Mesendoderm (in vitro differentiated cells): ENCODE data around the gene SUV39H1.

Experiments
- DNase-seq: peaks from one replicate; pipeline ENCODE4 v3.0.0; 2013
- H2AK5ac ChIP-seq: 2 replicates; pipeline ENCODE4 v1.6.1; 2013; ENCODE audit warnings: low read length, inconsistent platforms
- H2BK120ac ChIP-seq: 2 replicates; pipeline ENCODE4 v1.6.1; 2013; ENCODE audit warnings: low read depth, mild to moderate bottlenecking, low read length, moderate library complexity, mixed read lengths
- H2BK15ac ChIP-seq: replicated peaks from 2 replicates; pipeline ENCODE4 v1.6.1; 2013; ENCODE audit warnings: low read depth, mild to moderate bottlenecking, moderate library complexity
- H2BK5ac ChIP-seq: 2 replicates; pipeline ENCODE4 v1.6.1; 2013; ENCODE audit warnings: low read length, inconsistent platforms
- H3K18ac ChIP-seq: 2 replicates; pipeline ENCODE4 v1.6.1; 2013; ENCODE audit warnings: mild to moderate bottlenecking, low read length, mixed read lengths
- H3K23ac ChIP-seq: one replicate; pipeline ENCODE4 v1.6.1; 2013; ENCODE audit warnings: low read length
- H3K27ac ChIP-seq: 2 replicates; pipeline ENCODE4 v1.5.1; 2013; ENCODE audit warnings: low read depth, mild to moderate bottlenecking, inconsistent platforms, low read length, moderate library complexity
- H3K27me3 ChIP-seq: 2 replicates; pipeline ENCODE4 v1.6.1; 2013; ENCODE audit warnings: low read length, control low read depth, mild to moderate bottlenecking, inconsistent platforms; ENCODE audit not compliant: insufficient read depth, poor library complexity
- H3K36me3 ChIP-seq: 2 replicates; pipeline ENCODE4 v1.6.1; 2013; ENCODE audit warnings: low read length, inconsistent platforms; ENCODE audit not compliant: control insufficient read depth, insufficient read depth
- H3K4ac ChIP-seq: one replicate; pipeline ENCODE4 v1.6.1; 2013; ENCODE audit warnings: low read depth, mild to moderate bottlenecking, low read length, moderate library complexity
- H3K4me1 ChIP-seq: 2 replicates; pipeline ENCODE4 v1.6.1; 2013; ENCODE audit warnings: low read depth, low read length, inconsistent platforms; ENCODE audit not compliant: control insufficient read depth
- H3K4me2 ChIP-seq: 2 replicates; pipeline ENCODE4 v1.6.1; 2013; ENCODE audit warnings: low read length
- H3K4me3 ChIP-seq: 2 replicates; pipeline ENCODE4 v1.5.1; 2013; ENCODE audit warnings: mild to moderate bottlenecking, low read length
- H3K56ac ChIP-seq: one replicate; pipeline ENCODE4 v1.6.1; 2013; ENCODE audit warnings: low read length
- H3K79me1 ChIP-seq: 2 replicates; pipeline ENCODE4 v1.6.1; 2013; ENCODE audit warnings: low read length, inconsistent platforms
- H3K79me2 ChIP-seq: 2 replicates; pipeline ENCODE4 v1.6.1; 2013; ENCODE audit warnings: mild to moderate bottlenecking, low read length; ENCODE audit not compliant: control insufficient read depth, insufficient read depth
- H3K9ac ChIP-seq: 2 replicates; pipeline ENCODE4 v1.6.1; 2013; ENCODE audit warnings: low read length, inconsistent platforms
- H4K5ac ChIP-seq: one replicate; pipeline ENCODE4 v1.6.1; 2013; ENCODE audit warnings: low read length
- H4K8ac ChIP-seq: one replicate; pipeline ENCODE4 v1.6.1; 2013; ENCODE audit warnings: low read depth, mild to moderate bottlenecking, control low read depth, low read length, moderate library complexity
- WGBS: extraction: QIAGEN DNeasy Blood & Tissue Kit; methylation state at CpG from one replicate; pipeline ENCODE4 v1.1.7; 2013; ENCODE audit warnings: low lambda C conversion rate, missing lambda C conversion rate; ENCODE audit not compliant: insufficient coverage; ENCODE audit errors: extremely low coverage; 5-methylcytosine and 5-hydroxymethylcytosine counted together

The SUV39H1 gene

GRCh38 chrX:48702032-48702431, 5.5 kb downstream of the SUV39H1 start:
- Histone ChIP-seq H2BK15ac (no peak overlapping the region), H2BK120ac (no peak overlapping the region), H3K79me1 (no peaks in the 10 kb centered on the region), H3K23ac (no peak overlapping the region), H3K4me1 (no peaks in the 10 kb centered on the region), H3K56ac (no peak overlapping the region), H3K4me3 (no peak overlapping the region), H3K4ac (no peak overlapping the region), H2AK5ac (no peak overlapping the region), H3K4me2 (no peak overlapping the region), H4K8ac (no peak overlapping the region), H3K27me3 (no peaks in the 10 kb centered on the region), H3K79me2 (no peaks in the 10 kb centered on the region), H4K5ac (no peak overlapping the region), H3K18ac (no peak overlapping the region), H3K36me3 (no peaks in the 10 kb centered on the region), H2BK5ac (no peak overlapping the region), H3K9ac (no peak overlapping the region), H3K27ac (no peak overlapping the region)
- no CpG with 5 or more reads among the region's 2 CpGs for WGBS
- no peak for DNase-seq

- H2BK15ac ChIP-seq, result no peak overlapping the region
- H3K79me1 ChIP-seq, result no peaks in the 10 kb centered on the region
- H3K23ac ChIP-seq, result no peak overlapping the region
- H3K4ac ChIP-seq, result no peak overlapping the region
- H2BK5ac ChIP-seq, result no peak overlapping the region
- no peak overlapping the region for H3K9ac ChIP-seq
- H4K5ac ChIP-seq, result no peak overlapping the region
- H4K8ac ChIP-seq, result no peak overlapping the region
- no peak overlapping the region for H3K27ac ChIP-seq
- no peaks in the 10 kb centered on the region for H3K27me3 ChIP-seq
- H3K4me3 ChIP-seq, result no peak overlapping the region
- H3K18ac ChIP-seq, result no peak overlapping the region
- no peak for DNase-seq
- no peak overlapping the region for H2AK5ac ChIP-seq
- WGBS, result no CpG with 5 or more reads among the region's 4 CpGs
- no peak overlapping the region for H2BK120ac ChIP-seq
- H3K36me3 ChIP-seq, result no peaks in the 10 kb centered on the region
- H3K79me2 ChIP-seq, result no peaks in the 10 kb centered on the region
- no peak overlapping the region for H3K4me2 ChIP-seq
- H3K56ac ChIP-seq, result no peak overlapping the region
- H3K4me1 ChIP-seq, result no peaks in the 10 kb centered on the region
Observed at GRCh38 chrX:48702716-48703115, 6.2 kb downstream of the SUV39H1 start.

DNA sequence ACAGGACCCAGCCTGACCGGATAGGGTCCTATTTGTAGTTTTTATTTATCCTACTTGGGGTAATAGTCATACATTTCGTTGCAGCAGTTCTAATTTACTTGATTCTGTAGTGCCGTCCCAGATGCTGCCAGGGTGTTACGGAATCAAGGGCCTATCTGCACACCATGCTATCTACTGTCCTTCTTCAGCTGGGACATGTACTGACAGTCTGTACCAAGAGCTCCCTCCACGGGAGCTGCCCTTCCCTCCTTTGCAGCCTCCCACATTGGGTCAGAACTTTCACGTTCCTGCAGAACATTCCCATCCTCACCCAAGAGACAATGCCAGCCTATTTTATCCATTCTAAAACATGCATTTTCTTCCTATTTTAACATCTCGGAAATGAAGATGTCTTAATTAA, 6.7 kb downstream of the SUV39H1 start:
- H3K79me1 ChIP-seq, result no peaks in the 10 kb centered on the region
- H2BK15ac ChIP-seq, result no peak overlapping the region
- H3K4me2 ChIP-seq, result no peak overlapping the region
- H3K79me2 ChIP-seq, result no peaks in the 10 kb centered on the region
- H2AK5ac ChIP-seq, result no peak overlapping the region
- DNase-seq, result no peak
- H3K18ac ChIP-seq, result no peak overlapping the region
- no peak overlapping the region for H3K9ac ChIP-seq
- no peaks in the 10 kb centered on the region for H3K36me3 ChIP-seq
- H3K27me3 ChIP-seq, result no peaks in the 10 kb centered on the region
- no CpG with 5 or more reads among the region's 7 CpGs for WGBS
- H4K8ac ChIP-seq, result no peak overlapping the region
- H3K4ac ChIP-seq, result no peak overlapping the region
- H3K23ac ChIP-seq, result no peak overlapping the region
- no peak overlapping the region for H3K4me3 ChIP-seq
- no peak overlapping the region for H3K27ac ChIP-seq
- no peak overlapping the region for H3K56ac ChIP-seq
- H2BK120ac ChIP-seq, result no peak overlapping the region
- no peak overlapping the region for H4K5ac ChIP-seq
- no peak overlapping the region for H2BK5ac ChIP-seq
- no peaks in the 10 kb centered on the region for H3K4me1 ChIP-seq

DNA sequence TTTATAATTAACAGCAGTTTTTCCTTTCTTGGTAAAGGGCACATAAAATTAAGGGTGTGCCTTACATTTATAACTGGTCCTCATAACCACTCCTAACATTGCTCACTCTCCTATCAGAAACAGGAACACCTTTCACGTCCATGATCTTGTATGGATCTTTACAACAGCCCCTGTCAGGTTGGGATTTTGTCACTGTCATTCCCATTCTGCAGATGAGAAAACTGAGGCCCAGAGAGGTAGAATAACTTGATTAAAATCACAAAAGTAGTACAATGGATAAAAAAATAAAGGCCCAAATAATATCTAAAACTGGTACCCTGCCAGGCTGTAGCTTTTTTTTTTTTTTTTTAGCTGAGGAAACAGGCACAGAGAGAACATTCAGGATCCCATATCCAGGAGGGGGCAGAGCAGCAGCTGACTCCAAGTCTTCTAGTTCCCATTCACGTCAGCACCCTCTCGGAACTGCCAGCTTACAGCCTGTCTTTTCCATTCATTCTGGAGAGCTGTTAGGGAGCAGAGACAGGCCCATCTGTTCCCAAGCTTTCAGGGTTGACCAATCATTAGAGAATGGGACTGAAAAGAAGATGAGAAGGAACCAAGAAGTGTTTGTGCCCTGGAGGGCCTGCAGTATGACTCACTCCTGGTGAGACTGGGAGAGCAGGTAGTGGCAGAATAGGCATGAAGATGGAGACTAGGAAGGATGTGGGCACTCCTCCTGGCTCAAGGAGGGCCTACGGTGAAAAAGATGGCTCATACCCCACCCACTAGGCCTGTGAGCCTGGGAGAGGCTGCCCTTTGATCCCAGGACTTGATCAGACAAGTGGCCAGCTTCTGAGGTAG, 7.3 kb downstream of the SUV39H1 start:
- Histone ChIP-seq H3K56ac (no peak overlapping the region), H3K79me1 (no peaks in the 10 kb centered on the region), H3K18ac (no peak overlapping the region), H4K5ac (no peak overlapping the region), H3K79me2 (no peaks in the 10 kb centered on the region), H2BK5ac (no peak overlapping the region), H3K27ac (no peak overlapping the region), H3K4me3 (no peak overlapping the region), H3K36me3 (no peaks in the 10 kb centered on the region), H3K23ac (no peak overlapping the region), H2AK5ac (no peak overlapping the region), H3K9ac (no peak overlapping the region), H3K4ac (no peak overlapping the region), H4K8ac (no peak overlapping the region), H3K4me2 (no peak overlapping the region), H3K4me1 (no peaks in the 10 kb centered on the region), H2BK15ac (no peak overlapping the region), H2BK120ac (no peak overlapping the region), H3K27me3 (no peaks in the 10 kb centered on the region)
- DNase-seq, result peak; percentile 18
- no CpG with 5 or more reads among the region's 4 CpGs for WGBS

DNA sequence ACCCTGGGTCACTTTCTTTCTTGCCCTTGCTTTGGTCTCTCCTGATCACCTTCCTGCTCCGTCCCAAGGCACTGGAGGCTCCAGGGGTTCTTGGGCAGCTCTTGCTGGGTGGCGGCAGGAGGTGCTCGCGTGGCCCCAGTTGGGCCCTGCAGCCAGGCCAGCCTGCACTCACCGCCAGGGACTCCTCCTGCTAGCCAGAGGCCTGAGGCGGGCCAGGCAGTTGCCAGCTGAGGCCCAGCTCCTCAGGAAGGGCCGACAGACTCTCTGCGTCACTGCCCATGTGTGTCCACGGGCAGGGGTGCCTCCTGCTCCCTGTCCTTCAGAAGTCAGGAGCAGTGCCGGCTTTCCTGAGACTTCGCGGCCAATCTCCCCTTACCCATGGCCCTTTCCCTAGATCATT, 9.3 kb downstream of the SUV39H1 start:
- Histone ChIP-seq H2BK5ac (no peak overlapping the region), H3K36me3 (no peaks in the 10 kb centered on the region), H2AK5ac (no peak overlapping the region), H3K27ac (no peak overlapping the region), H2BK15ac (no peak overlapping the region), H3K4me2 (no peak overlapping the region), H3K79me1 (no peaks in the 10 kb centered on the region), H3K4me3 (no peak overlapping the region), H3K23ac (no peak overlapping the region), H3K4ac (no peak overlapping the region), H3K79me2 (no peaks in the 10 kb centered on the region), H3K56ac (no peak overlapping the region), H3K18ac (no peak overlapping the region), H3K9ac (no peak overlapping the region), H4K8ac (no peak overlapping the region), H4K5ac (no peak overlapping the region), H3K4me1 (no peaks in the 10 kb centered on the region), H3K27me3 (no peaks in the 10 kb centered on the region), H2BK120ac (no peak overlapping the region)
- WGBS, result no CpG with 5 or more reads among the region's 12 CpGs
- no peak for DNase-seq
